ENCODE results near the gene FIG4.

FIG4 gene

DNA sequence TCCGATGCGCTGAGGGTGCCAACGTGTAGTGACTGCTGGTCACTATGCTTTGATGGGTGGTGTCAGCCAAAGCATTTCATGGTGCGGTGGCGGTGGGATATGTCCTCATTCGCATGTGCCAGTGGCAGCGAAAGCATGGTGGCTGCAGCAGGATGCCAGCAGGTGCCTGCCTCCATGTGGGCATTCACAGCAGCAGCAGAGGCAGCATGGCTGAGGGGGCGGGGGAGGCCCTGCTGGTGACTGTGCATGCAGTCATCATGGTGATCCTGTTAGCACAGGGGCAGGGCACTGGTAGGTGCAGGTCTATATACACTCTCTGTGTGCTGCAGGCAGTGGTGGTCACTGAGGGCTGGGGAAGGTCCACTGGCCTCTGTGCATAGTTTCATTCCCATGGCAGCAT lies 22.0 kb downstream of the FIG4 start:
- TF ChIP-seq, protein P1, sequence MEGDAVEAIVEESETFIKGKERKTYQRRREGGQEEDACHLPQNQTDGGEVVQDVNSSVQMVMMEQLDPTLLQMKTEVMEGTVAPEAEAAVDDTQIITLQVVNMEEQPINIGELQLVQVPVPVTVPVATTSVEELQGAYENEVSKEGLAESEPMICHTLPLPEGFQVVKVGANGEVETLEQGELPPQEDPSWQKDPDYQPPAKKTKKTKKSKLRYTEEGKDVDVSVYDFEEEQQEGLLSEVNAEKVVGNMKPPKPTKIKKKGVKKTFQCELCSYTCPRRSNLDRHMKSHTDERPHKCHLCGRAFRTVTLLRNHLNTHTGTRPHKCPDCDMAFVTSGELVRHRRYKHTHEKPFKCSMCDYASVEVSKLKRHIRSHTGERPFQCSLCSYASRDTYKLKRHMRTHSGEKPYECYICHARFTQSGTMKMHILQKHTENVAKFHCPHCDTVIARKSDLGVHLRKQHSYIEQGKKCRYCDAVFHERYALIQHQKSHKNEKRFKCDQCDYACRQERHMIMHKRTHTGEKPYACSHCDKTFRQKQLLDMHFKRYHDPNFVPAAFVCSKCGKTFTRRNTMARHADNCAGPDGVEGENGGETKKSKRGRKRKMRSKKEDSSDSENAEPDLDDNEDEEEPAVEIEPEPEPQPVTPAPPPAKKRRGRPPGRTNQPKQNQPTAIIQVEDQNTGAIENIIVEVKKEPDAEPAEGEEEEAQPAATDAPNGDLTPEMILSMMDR (IDR thresholded peaks at IDR 0.05) = no peak

DNA sequence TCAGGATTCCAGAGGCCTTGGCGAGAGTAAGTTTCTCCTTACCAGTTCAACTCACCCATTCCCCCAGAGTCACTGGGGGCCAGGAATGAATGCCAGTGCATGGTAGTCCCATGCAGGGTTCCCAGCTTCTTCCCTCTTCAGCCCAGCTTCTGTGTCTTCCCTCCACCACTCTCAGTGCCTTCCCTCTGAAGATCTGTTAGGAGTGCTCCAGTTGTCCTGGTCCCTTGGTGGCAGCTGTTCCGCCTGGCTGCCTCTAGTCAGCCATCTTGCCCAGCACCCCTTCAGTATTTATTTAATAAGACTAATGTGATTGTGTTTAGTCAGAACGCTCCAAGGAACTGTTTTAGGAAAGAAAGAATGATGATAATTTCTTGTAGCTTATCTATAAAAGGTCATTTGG lies 23.1 kb downstream of the FIG4 start:
- TF ChIP-seq, protein P1 (IDR thresholded peaks at IDR 0.05) = no peak

DNA sequence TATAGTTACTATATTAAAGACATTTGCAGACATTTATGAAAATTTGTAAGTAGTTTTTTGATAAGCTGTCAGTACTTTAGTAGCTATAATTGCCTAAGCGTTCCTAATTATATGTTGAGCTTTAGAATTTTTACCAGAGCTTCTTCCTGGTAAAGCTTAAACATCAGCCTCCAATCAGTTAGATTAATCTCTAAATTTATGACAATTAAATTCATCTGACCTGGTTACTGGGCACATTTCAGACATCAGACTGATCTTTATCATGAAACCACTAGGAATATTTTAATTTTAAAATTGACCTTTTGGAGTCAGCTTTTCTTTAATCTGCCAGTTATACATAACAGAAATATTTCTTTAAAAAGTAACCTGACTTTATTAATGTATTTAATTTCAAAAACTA lies 23.5 kb downstream of the FIG4 start:
- TF ChIP-seq, protein P1 (IDR thresholded peaks at IDR 0.05) = no peak

GRCh38 chr6:109715616-109716015 lies 24.5 kb downstream of the FIG4 start:
- TF ChIP-seq, protein P1 (IDR thresholded peaks at IDR 0.05) = no peak

- TF ChIP-seq, protein P1 (IDR thresholded peaks at IDR 0.05) = no peak
These were observed 26.9 kb downstream of the FIG4 start for GRCh38 chr6:109717971-109718370.

DNA sequence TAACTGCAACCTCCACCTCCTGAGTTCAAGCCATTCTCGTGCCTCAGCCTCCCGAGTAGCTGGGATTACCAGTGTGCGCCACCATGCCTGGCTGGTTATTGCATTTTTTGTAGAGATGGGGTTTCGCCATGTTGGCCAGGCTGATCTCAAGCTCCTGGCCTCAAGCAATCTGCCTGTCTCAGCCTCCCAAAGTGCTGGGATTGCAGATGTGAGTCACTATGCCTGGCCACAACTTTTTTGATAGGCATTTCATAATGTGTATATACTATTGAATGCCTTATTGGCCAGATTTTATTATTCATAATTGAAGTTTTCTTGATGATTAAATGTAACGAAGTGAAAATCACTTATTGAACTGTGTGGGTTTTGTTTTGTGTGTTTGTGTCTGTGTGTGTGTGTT lies 27.9 kb downstream of the FIG4 start:
- TF ChIP-seq, protein P1 (IDR thresholded peaks at IDR 0.05) = no peak

GRCh38 chr6:109720311-109720710 lies 29.2 kb downstream of the FIG4 start:
- TF ChIP-seq, protein P1 (IDR thresholded peaks at IDR 0.05) = no peak

- TF ChIP-seq, protein P1 (IDR thresholded peaks at IDR 0.05) = no peak
These were observed 30.9 kb downstream of the FIG4 start for GRCh38 chr6:109722011-109722410.
